Left forelimb (tissue), 1 donor: ENCODE results near the gene ASCL2.

Source experiments
- DNase-seq: peaks from one replicate; pipeline ENCODE4 v3.0.0-alpha.2; 2018; ENCODE audit warnings: low spot score

ASCL2 gene

DNA sequence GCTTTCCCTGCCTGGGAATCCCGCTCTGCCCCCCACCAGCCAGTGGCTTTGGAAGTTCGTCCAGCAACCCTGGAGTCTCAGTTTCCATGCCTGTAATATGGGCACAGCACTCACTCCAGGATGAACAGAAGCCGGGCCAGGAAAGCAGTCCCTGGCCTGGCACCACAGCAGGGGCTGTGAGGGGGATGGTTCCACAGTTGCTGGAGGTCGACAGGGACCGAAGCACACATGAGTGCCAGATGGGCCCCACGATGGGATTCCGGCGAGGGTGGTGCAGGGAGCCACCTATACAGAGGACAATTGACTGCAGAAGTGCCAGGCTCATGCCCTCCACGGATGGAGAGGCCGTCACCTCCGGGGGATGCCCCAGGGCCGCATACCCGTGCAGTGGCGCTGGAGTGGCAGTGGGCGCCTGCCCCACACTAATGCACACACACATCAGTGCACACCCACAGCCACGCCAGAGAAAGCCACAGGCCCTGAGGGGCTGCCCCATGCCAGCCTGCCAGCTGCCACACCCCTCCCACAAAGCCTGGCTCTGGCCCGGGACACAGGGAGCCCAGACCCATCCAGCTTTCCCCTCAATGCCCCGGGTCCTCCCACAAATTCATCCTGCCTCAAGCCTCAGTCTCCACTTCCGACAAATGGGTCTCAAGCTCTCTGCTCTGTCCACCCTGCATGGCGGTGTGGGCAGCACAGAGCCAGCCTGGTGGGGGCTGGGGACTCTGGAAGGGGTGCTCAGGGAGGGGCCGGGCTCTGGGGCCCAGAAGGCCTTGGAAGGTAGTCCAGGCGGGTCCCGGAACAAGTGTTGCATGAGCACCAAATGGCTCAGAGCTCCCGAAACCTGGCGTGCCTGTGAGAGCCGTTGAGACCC, 9.7 kb downstream of the ASCL2 start:
- DNase-seq: no peak

GRCh38 chr11:2259897-2260451, 10.4 kb downstream of the ASCL2 start:
- DNase-seq: peak; percentile 51

GRCh38 chr11:2259466-2259830, 10.9 kb downstream of the ASCL2 start:
- DNase-seq: peak; percentile 64

DNA sequence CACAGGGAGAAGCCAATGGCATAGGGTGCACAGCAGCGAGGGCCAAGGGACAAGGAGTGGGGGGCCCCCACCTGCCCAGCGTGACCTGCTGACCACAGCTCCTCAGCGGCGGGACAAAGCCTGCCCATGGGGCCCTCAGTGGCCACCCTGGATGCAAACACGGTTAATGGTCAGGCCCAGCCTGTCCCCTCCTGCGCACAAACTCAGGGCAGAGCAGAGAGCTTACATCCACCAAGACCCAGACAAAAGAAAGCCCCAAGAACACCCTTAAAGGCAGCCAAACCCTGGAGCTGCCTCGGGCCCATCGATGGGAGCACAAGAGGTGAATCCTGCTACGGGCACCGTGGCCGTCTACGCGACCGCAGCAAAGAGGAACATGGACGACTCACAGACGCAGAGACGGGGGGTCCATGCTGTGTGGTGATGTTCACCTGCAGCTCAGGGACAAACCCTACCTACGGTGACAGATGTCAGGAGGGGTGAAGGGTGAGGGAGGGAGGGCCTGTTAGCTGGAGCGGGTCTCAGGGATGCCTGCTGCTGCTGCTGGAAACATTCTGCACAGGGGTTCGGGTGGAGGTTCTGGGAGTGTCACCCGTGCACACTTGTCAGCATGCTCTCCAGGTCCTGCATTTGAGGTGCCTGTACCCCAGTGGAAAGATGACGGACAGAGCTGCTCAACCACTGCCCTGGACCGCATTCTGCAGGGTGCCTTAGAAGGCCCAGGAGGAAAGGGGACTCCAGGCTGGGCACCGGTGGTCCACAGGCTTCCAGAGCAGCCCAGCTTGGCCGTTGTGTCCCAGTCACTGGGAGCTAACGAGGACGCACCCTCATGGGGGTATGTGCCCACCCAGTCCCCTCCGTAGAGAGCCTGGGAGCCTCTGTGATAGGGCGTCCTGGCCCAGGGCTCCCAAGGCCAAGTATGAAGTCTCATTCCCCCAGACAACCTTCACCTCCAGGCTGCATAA, 11.6 kb downstream of the ASCL2 start:
- peak; percentile 42 for DNase-seq

DNA sequence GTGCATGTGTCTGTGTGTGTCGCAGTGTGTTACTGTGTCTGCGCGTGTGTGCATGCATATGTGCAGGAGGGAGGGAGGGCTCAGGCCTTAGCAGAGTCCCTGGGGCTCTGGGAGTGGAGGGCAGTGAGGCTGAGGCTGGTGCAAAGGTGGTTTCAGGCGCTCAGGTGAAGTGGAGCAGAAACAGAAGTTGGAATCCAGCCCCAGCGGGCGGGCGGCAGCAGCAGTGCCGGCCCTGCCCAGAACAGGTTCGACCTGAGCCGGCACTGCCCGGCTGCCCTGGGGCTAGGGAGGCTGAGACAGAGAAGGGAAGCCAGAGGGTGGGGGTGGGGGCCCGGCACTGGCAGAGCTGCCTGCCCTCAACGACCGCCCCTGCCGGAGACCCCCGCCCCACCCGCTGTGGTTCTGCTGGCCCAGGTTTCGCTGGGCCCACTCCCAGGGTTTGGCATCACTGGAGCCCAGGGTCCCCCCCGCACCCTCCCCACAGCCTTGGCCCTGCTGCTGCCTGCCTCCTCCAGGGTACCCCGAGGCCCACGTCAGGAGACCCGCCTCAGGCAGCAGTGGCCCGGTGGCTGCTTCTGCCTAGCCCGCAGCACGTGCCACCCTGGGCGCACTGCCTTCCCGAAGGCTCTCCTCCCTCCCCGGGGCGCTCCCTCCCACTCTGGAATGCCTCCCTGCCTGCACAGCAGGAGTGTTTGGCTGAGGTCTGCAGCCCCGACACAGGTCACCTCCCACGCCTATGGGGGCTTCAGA, 13.3 kb downstream of the ASCL2 start:
- peak; percentile 63 for DNase-seq

DNA sequence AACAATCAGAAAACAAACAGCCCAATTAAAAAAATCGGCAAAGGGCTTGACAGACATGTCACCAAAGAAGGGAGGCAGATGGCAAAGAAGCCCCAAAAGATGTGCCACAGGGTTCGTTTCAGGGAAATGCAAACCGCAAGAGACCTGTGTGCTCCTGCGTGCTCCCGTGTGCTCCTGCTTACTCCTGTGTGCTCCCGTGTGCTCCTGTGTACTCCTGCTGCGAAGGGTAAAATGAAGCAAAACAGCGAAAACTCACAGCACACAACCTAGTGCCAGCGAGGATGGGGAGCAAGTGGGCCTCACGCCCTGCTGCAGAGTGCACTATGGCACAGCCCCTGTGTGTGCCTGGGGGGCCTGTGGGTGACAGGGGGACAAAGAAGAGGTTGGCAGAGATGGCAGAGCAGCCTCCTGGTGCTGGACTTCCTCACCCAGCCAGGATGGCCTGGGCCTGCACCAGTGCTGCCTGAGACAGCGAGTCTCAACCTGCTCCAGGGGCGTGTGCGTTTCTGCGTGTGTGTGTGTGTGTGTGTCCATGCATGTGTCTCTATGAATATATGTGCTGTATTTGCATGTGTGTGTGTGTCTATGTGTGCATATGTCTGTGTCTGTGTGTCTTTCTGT, 14.0 kb downstream of the ASCL2 start:
- DNase-seq: peak; percentile 57

DNA sequence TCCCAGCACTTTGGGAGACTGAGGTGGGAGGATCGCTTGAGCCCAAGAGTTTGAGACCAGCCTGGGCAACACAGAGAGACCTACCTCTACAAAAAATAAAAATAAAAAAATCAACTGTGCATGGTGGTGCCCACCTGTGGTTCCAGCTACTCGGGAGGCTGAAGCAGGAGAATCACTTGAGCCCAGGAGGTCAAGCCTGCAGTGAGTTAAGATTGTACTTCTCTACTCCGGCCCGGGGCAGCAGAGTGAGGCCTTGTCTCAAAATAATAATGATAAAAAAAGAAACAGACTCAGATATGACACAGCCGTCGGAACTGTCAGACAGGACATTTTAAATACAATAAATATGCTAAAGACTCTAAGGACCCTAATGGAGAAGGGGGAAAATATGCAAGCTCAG, 18.4 kb downstream of the ASCL2 start:
- DNase-seq: no peak

DNA sequence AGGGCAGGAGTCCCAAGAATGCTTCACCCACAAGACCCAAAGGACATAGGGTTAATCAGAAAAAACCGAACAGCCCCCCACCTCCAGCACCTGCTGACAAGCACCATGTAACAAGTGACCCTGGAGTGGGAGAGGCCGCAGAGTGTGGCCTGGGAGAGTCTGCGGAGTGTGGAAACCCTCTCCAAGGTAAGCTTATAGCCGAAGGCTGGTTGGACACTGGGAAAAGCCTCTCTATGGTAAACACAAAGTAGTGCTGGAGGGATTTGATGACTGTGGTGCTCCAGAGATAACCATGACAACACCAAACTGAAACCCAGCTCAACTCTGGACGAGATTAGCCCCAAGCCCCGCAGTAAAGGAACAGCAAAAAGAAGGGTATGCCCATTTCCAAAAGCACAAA, 19.2 kb downstream of the ASCL2 start:
- DNase-seq: no peak

GRCh38 chr11:2250485-2250884, 19.9 kb downstream of the ASCL2 start:
- DNase-seq: no peak

DNA sequence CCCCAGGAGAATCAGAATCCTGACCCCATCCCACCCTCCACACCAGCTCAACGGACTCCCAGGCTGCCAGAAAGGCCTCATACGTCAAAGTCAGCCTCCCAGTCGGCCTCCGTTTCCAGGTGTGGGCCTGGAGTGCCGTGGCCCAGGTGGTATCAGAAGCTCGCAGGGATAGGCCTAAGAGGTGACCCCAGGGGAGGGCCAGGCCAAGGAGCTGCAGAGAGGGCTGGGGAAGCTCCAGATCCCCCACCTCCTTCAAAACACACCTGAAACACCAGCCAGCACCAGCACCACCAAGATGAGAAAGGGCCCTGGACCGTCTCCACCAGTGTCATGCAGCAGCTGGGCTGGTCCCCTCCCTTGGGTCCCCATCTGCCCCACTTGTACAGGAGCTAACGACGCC, 20.3 kb downstream of the ASCL2 start:
- peak; percentile 49 for DNase-seq

DNA sequence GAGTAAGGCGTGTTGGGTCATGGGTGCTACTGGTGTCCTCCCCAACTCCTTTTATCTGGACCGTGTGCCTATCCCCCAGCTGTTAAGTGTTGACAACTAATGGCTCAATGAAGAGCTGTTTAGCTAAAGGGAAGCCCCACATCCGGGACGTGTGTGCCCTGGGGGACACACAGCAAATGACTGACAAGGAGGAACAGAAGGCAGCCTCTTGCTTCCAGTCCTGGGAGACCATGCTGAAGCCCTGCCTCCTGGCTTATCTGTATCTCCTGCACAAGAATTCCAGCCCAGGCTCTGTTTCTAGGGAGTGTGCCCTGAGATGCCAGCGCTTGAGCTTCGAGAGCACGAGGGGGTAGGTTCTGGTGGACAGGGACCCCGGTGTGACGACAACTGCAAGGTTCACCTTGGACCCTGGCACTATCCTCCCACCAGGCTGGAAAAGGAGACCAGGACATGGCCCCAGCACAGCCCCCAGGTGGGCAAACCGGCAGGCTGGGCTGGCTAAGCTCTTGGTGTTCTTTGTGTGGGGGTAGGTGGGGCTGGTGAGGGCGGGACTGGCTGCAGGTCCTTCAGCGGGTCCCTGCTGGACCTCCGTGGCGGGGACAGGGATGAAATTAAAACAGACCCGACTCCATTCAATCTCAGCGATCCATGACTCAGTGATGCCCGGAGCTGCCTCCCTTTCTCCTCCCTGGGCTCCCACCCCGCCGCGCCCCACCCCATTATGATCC, 21.0 kb downstream of the ASCL2 start:
- peak; percentile 57 for DNase-seq

GRCh38 chr11:2248762-2249161, 21.6 kb downstream of the ASCL2 start:
- no peak for DNase-seq

DNA sequence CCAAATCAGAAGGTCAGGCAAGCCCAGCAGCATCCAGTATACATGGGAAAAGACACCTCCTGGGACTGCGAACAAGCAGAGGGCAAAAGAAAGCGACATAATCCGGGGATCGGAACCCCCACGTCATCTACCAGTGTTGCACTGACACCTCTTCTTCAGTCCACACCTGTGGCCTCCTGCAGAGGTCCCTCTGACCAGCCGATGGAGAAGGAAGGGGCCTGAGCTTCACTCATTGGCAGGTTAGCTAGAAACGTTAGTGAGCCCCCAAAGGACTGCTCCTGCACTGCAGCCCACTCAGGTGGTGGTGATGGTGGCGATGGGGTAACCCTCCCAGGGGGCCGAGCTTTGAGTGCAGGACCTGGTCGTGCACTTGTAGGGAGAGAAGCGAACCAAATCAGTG, 22.1 kb downstream of the ASCL2 start:
- no peak for DNase-seq

DNA sequence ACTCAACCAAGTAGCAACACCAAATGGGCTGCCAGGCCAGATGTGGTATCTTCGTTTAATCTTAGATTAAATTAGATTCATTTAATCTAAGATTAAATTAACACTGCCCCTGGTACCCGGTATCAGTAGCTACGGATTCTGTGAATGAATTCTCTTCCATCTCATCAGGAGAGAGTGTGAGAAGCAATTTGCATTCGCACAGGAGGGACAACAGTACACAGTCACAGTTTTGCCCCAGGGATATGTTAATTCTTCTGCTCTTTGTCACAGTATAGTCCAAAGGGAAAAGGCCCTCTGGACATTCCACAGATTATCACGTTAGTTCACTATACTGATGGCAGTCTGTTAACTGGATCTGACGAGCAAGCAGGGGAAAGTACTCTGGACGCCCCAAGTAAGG, 22.9 kb downstream of the ASCL2 start:
- DNase-seq: no peak

- DNase-seq: no peak
These were observed 29.6 kb downstream of the ASCL2 start for GRCh38 chr11:2240834-2241233.

GRCh38 chr11:2237457-2238238, 32.7 kb downstream of the ASCL2 start:
- DNase-seq: no peak

DNA sequence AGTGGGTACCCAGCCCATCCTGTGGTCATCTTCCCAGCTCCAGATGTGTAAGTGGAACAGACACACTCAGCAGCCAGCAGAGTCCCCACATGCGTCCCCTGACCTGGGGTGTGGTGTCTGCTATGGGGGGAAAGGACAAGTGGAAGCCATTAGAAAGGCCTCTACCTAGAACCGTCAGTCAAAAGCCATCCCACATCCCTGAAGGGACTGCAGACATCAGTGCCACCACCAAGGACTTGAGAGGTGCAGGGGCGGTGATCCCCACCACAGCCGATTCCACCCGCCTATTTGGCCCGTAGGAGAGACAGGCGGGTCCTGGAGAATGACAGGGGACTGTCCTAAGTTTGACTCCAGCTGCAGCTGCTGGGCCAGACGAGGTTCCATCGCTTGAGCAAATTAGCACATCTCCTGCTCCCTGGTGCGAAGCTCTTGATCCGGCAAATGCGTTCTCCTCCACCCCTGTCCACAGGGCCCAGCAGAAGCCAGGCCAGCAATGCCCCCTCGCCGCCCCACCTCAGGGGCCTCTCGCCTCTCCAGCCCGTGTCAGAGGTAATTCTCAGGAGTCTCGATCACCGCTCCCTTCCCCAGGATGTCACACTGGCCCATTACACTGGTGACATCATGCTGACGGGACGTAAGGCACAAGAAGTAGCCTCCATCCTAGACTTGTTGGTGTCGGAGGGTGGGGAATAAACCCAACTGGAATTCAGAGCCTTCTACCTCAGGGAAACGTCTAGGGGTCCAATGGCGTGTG, 33.8 kb downstream of the ASCL2 start:
- peak; percentile 55 for DNase-seq

DNA sequence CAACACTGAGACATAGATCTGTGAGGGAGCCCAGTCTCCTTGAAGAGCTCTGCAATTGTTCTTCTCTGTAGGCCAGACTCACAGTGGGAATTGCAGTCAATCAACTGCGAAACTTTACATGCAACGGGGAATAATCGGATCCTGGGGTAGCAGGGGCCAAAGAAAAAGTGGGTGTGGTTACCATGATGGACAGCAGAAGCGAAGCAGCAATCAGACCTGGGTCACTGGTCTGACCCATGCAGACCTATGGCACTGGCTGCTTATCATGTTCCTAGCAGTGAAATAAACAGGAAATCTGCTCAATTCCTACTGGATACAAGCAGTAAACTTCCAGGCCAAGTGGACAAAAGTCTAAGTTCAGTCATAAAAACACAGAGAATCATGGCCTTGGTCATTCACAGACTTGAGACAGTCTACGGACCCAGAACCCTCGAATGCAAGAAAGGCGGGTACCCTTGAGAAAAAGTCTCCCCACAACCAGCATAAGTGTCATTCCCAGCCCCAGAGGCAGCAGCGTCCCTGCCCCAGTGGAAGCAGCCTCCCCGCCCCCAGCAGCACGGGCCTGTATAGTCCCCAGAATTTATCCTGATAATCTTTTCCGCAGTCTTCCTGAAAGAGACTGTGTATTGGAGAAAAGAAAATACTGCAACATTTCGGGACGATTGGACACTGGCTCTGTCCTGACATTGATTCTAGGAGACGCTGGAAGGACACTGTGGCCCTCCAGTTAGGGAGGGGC, 34.6 kb downstream of the ASCL2 start:
- DNase-seq: no peak
